H1 (cell line): ENCODE measurements around the gene ARHGAP10. TPM values are rescaled to one million over a fixed set of nuclear protein-coding genes. Genes with fewer than 3 reads are reported as not detected.

Experiments
- CTCF ChIA-PET: fragments of 300-600 bp; sonication (Branson Sonifier 250); formaldehyde crosslinking; loops from one replicate; lab custom pipeline; 2021; ENCODE audit not compliant: partially characterized antibody; lab: Charles Lee
- POLR2A ChIA-PET: fragments of 300-600 bp; sonication (Branson Sonifier 250); formaldehyde crosslinking; loops from one replicate; lab custom pipeline; 2021; ENCODE audit warnings: inconsistent platforms; ENCODE audit not compliant: partially characterized antibody; lab: Charles Lee
- DNase-seq, 2 experiments: peaks; one replicate each; pipeline versions ENCODE4 v3.0.0 to v3.0.0-alpha.2; 2010 to 2022; ENCODE audit warnings: low spot score in 2 of 2, low read depth in 1 of 2, mixed read lengths in 1 of 2
- FAIRE-seq: peaks from 2 replicates; lab custom pipeline; 2011; peaks lifted over from hg19 to GRCh38; lab: Jason Lieb, UNC
- H2AFZ ChIP-seq: 2 replicates; pipeline ENCODE4 v1.8.1; 2012; ENCODE audit warnings: low read length, inconsistent platforms
- H2AK5ac ChIP-seq: 2 replicates; pipeline ENCODE4 v1.6.1; 2013; ENCODE audit warnings: low read depth, low read length
- H2BK120ac ChIP-seq: replicated peaks from 2 replicates; pipeline ENCODE3; 2013; ENCODE audit warnings: low read depth, low read length, inconsistent platforms
- H2BK12ac ChIP-seq: 2 replicates; pipeline ENCODE4 v1.6.1; 2013; ENCODE audit warnings: low read depth, low read length
- H2BK15ac ChIP-seq: 2 replicates; pipeline ENCODE4 v1.6.1; 2013; ENCODE audit warnings: low read length
- H2BK20ac ChIP-seq: 2 replicates; pipeline ENCODE4 v1.6.1; 2013; ENCODE audit warnings: low read length
- H2BK5ac ChIP-seq: 2 replicates; pipeline ENCODE4 v1.6.1; 2013; ENCODE audit warnings: low read depth, low read length
- H3K14ac ChIP-seq: 2 replicates; pipeline ENCODE4 v1.6.1; 2013; ENCODE audit warnings: inconsistent platforms; ENCODE audit not compliant: insufficient read length
- H3K18ac ChIP-seq: 2 replicates; pipeline ENCODE4 v1.6.1; 2013; ENCODE audit warnings: low read length; ENCODE audit errors: extremely low read depth
- H3K23ac ChIP-seq: 2 replicates; pipeline ENCODE4 v1.6.1; 2013; ENCODE audit warnings: inconsistent platforms; ENCODE audit not compliant: insufficient read length
- H3K23me2 ChIP-seq: 2 replicates; pipeline ENCODE4 v1.6.1; 2013; ENCODE audit warnings: low read depth, low read length
- H3K27ac ChIP-seq: 2 replicates; pipeline ENCODE4 v1.6.1; 2011; ENCODE audit warnings: low read depth, low read length, inconsistent platforms
- H3K27me3 ChIP-seq, 4 experiments: replicated peaks in 1 of 4; 1 replicate in 1 of 4; 2 replicates in 3 of 4; pipeline versions ENCODE4 v1.6.1 to v1.8.1; 2011 to 2013; ENCODE audit warnings: low read length in 3 of 4, mild to moderate bottlenecking in 3 of 4, inconsistent platforms in 2 of 4, mixed read lengths in 2 of 4, moderate library complexity in 1 of 4; ENCODE audit not compliant: control insufficient read depth in 3 of 4, insufficient read depth in 3 of 4; ENCODE audit errors: extremely low read depth in 1 of 4
- H3K36me3 ChIP-seq, 4 experiments: 2 replicates each; pipeline versions ENCODE4 v1.6.1 to v1.8.1; 2011 to 2013; ENCODE audit warnings: mild to moderate bottlenecking in 4 of 4, low read length in 3 of 4, moderate library complexity in 2 of 4, control low read depth in 1 of 4, inconsistent platforms in 1 of 4; ENCODE audit not compliant: insufficient read depth in 4 of 4, control insufficient read depth in 2 of 4
- H3K4ac ChIP-seq: replicated peaks from 2 replicates; pipeline ENCODE3; 2013; ENCODE audit warnings: low read length, low read depth, mixed read lengths, inconsistent platforms; ENCODE audit not compliant: insufficient read length
- H3K4me1 ChIP-seq, 4 experiments: replicated peaks in 1 of 4; 1 replicate in 1 of 4; 2 replicates in 3 of 4; pipeline versions ENCODE4 v1.6.1 to v1.8.1; 2011 to 2013; ENCODE audit warnings: low read length in 3 of 4, inconsistent platforms in 2 of 4, mixed read lengths in 1 of 4; ENCODE audit not compliant: insufficient read depth in 4 of 4, control insufficient read depth in 3 of 4
- H3K4me2 ChIP-seq, 2 experiments: 2 replicates each; pipeline versions ENCODE4 v1.6.1 to v1.8.1; 2011 to 2013; ENCODE audit warnings: low read depth in 2 of 2, low read length in 2 of 2, control low read depth in 1 of 2, inconsistent platforms in 1 of 2, mild to moderate bottlenecking in 1 of 2; ENCODE audit not compliant: insufficient read depth in 1 of 2
- H3K4me3 ChIP-seq, 4 experiments: fragments of 200-600, 300-600 bp in 1 of 4; sonication (generic), shearing (Covaris generic), sonication (Bioruptor Twin) in 1 of 4; 2 replicates each; pipeline versions ENCODE4 v1.5.1 to v1.8.1; 2011 to 2016; ENCODE audit warnings: low read length in 4 of 4, low read depth in 3 of 4, control low read depth in 2 of 4, inconsistent platforms in 2 of 4, mild to moderate bottlenecking in 2 of 4, mixed read lengths in 1 of 4, moderate library complexity in 1 of 4; ENCODE audit not compliant: insufficient read depth in 2 of 4; ENCODE audit errors: extremely low read depth in 1 of 4
- H3K56ac ChIP-seq: replicated peaks from 2 replicates; pipeline ENCODE3; 2013; ENCODE audit warnings: low read depth, mild to moderate bottlenecking, mixed read lengths, low read length, inconsistent platforms; ENCODE audit not compliant: insufficient read length
- H3K79me1 ChIP-seq: 2 replicates; pipeline ENCODE4 v1.6.1; 2013; ENCODE audit warnings: low read depth, low read length, control low read depth
- H3K79me2 ChIP-seq, 2 experiments: 2 replicates each; pipeline versions ENCODE4 v1.6.1 to v1.8.1; 2012 to 2013; ENCODE audit warnings: low read length in 2 of 2, mild to moderate bottlenecking in 2 of 2, inconsistent platforms in 1 of 2; ENCODE audit not compliant: insufficient read depth in 2 of 2, control insufficient read depth in 1 of 2
- H3K9ac ChIP-seq, 4 experiments: replicated peaks in 1 of 4; 1 replicate in 1 of 4; 2 replicates in 3 of 4; pipeline versions ENCODE4 v1.6.1 to v1.8.1; 2011 to 2013; ENCODE audit warnings: low read depth in 3 of 4, low read length in 3 of 4, control low read depth in 2 of 4, mild to moderate bottlenecking in 2 of 4, moderate library complexity in 2 of 4, inconsistent platforms in 1 of 4; ENCODE audit errors: extremely low read depth in 1 of 4
- H3K9me3 ChIP-seq, 2 experiments: 2 replicates each; pipeline versions ENCODE4 v1.6.1 to v1.8.1; 2012 to 2013; ENCODE audit warnings: mild to moderate bottlenecking in 2 of 2, moderate library complexity in 2 of 2, control low read depth in 1 of 2, inconsistent platforms in 1 of 2, low read depth in 1 of 2, low read length in 1 of 2, mixed read lengths in 1 of 2; ENCODE audit not compliant: insufficient read depth in 2 of 2
- H4K20me1 ChIP-seq, 2 experiments: replicated peaks in 1 of 2; 2 replicates each; pipeline versions ENCODE3 to v1.8.1; 2011 to 2013; ENCODE audit warnings: inconsistent platforms in 2 of 2, low read length in 2 of 2, mild to moderate bottlenecking in 1 of 2; ENCODE audit not compliant: insufficient read depth in 2 of 2, control insufficient read depth in 1 of 2
- H4K5ac ChIP-seq: 2 replicates; pipeline ENCODE4 v1.6.1; 2013; ENCODE audit warnings: low read length, low read depth, mixed read lengths, inconsistent platforms; ENCODE audit not compliant: insufficient read length
- H4K8ac ChIP-seq: 2 replicates; pipeline ENCODE4 v1.8.0; 2013; ENCODE audit warnings: mild to moderate bottlenecking, moderate library complexity, low read length, inconsistent platforms; ENCODE audit not compliant: insufficient read depth; ENCODE audit errors: extremely low read depth
- H4K91ac ChIP-seq: replicated peaks from 2 replicates; pipeline ENCODE3; 2013; ENCODE audit warnings: low read length, mixed read lengths, inconsistent platforms; ENCODE audit not compliant: insufficient read length
- CHD2 ChIP-seq: IDR thresholded peaks from 2 replicates; pipeline ENCODE4 v1.6.1; 2012; ENCODE audit warnings: low read length, improper control_type of control experiment
- CTBP2 ChIP-seq: IDR thresholded peaks from 2 replicates; pipeline ENCODE4 v1.7.0; 2011; ENCODE audit warnings: borderline replicate concordance, mild to moderate bottlenecking, moderate library complexity, mixed read lengths, low read length; ENCODE audit not compliant: insufficient read depth, insufficient read length
- EZH2 ChIP-seq: fragments of 200-600 bp; sonication (generic); IDR thresholded peaks from 2 replicates; pipeline ENCODE4 v1.7.1; 2012; ENCODE audit warnings: low read depth, mild to moderate bottlenecking, moderate library complexity, low read length, inconsistent platforms; ENCODE audit not compliant: severe bottlenecking
- HDAC6 ChIP-seq: IDR thresholded peaks from one replicate; pipeline ENCODE4 v1.7.1; 2012; ENCODE audit warnings: low read depth, mild to moderate bottlenecking, inconsistent platforms, low read length, moderate library complexity
- JUN ChIP-seq: IDR thresholded peaks from 2 replicates; pipeline ENCODE4 v1.6.1; 2011; ENCODE audit warnings: low read depth, mild to moderate bottlenecking, improper control_type of control experiment, low read length
- RBBP5 ChIP-seq: IDR thresholded peaks from 2 replicates; pipeline ENCODE4 v1.7.1; 2012; ENCODE audit warnings: low read depth, mild to moderate bottlenecking, inconsistent platforms, low read length, moderate library complexity, borderline replicate concordance
- SAP30 ChIP-seq: fragments of 300-600 bp; sonication (generic); IDR thresholded peaks from 2 replicates; pipeline ENCODE4 v1.7.1; 2012; ENCODE audit warnings: low read length, moderate library complexity, mild to moderate bottlenecking, inconsistent platforms; ENCODE audit not compliant: insufficient read depth, insufficient replicate concordance
- SP4 ChIP-seq: IDR thresholded peaks from 2 replicates; pipeline ENCODE4 v1.6.1; 2012; ENCODE audit warnings: low read length, inconsistent platforms
- ZNF274 ChIP-seq: IDR thresholded peaks from 2 replicates; pipeline ENCODE4 v1.7.0; 2012; ENCODE audit warnings: low read length, borderline replicate concordance; ENCODE audit errors: extremely low read depth
- WGBS, 2 experiments: shearing (Covaris generic) in 1 of 2; methylation state at CpG; one replicate each; pipeline versions ENCODE4 v1.1.6 to v1.1.7; 2013 to 2015; ENCODE audit warnings: low lambda C conversion rate in 2 of 2, mixed read lengths in 2 of 2, inconsistent platforms in 1 of 2, low coverage in 1 of 2, missing lambda C conversion rate in 1 of 2; ENCODE audit not compliant: insufficient replicate concordance in 2 of 2, insufficient coverage in 1 of 2, insufficient read length in 1 of 2; ENCODE audit errors: extremely low coverage in 1 of 2, missing lambda C conversion rate in 1 of 2; 5-methylcytosine and 5-hydroxymethylcytosine counted together
- polyA plus RNA-seq, 7 experiments: library from polyadenylated mRNA; depleted of rRNA in 3 of 7; stranded (reverse) in 5 of 7; unstranded in 2 of 7; fragments of >200 nt in 5 of 7; fragments of 200-250 nt in 2 of 7; gene quantifications; 1 replicate in 5 of 7; 2 replicates in 1 of 7; 4 replicates in 1 of 7; pipeline versions ENCODE4 v1.2.1 to v1.2.3, GENCODE V29; 2011 to 2013; ENCODE audit warnings: missing spikeins in 2 of 7, mixed read lengths in 2 of 7
- total RNA-seq: library from RNA; stranded (reverse); fragmentation: NEBNext Ultra II Directional; extraction: Animal tissue kit (Norgen Biotek cat#: 25700); gene quantifications from 2 replicates; pipeline ENCODE4 v1.2.1, GENCODE V29; 2021
- TF ChIP-seq, protein P1 (sequence below): IDR thresholded peaks from 2 replicates; pipeline ENCODE4 v1.6.1; 2011; ENCODE audit warnings: low read length, improper control_type of control experiment

ARHGAP10 gene
- total and polyA plus RNA-seq, 2 of the 8 experiments (the other 6 are each of a cell fraction or from before 2014, with no cell fraction given): 3.7 to 6.1 TPM

DNA sequence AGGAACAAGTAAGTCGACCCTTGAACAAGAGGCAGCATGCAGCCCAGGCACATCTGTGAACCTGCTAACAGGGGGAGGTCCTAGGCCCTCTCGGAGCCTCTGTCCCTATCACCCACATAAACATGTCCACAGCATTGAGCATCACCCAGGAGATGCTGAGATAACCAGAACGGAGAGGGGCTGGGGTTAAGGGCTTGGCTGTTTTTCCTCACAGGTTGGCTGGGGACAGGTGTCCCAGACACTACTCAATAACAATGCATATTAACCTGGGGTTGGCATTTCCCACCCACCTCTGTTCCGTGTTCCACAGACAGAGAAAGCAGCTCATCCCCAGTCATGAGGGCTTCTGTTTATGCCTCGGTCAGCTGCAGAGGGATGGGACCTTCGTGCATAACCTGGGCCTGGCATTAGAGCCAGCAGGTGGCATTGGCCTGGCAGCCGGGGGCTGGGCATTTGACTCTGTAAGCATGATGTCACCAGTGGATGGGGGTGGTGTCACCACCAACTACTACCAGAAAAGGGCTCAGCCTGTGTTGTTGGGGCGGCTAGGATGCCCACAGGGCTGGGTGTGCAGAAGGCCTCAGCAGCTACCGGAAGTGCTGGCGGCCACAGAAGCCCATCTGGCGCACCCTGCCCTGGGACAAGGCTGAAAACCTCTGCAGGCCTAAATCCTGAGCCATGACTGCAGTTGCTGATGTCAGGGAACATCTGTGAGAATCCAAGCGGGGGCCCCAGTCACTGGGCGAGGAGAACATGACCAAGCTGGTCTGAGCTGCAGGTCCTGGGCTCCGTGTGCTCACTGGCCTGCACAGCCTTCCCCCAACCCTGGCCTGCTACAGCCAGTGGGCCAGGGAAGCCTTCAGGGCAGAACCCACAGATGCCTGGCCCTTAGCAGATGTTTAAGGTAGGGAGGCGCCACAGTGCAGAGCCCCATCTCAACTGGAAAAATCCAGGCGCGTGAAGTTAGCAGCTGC, 358.9 kb downstream of the ARHGAP10 start:
- no peak overlapping the region for H3K27ac ChIP-seq
- H3K9ac ChIP-seq: no peak overlapping the region
- H3K56ac ChIP-seq: no peak overlapping the region
- POLR2A ChIA-PET: no interaction called here
- no peaks in the 10 kb centered on the region for H3K36me3 ChIP-seq
- no peak overlapping the region for H2AFZ ChIP-seq
- H3K23ac ChIP-seq: no peak overlapping the region
- H2BK15ac ChIP-seq: no peak overlapping the region
- no peaks in the 10 kb centered on the region for H4K20me1 ChIP-seq
- no peak overlapping the region for H3K4ac ChIP-seq
- no peaks in the 10 kb centered on the region; a peak in 1 of 7 replicates for H3K4me1 ChIP-seq
- no peak overlapping the region for H2BK20ac ChIP-seq
- no peaks in the 10 kb centered on the region for H3K23me2 ChIP-seq
- H3K79me2 ChIP-seq: no peaks in the 10 kb centered on the region
- 94% methylated on average over 17 of the region's 17 CpGs; no CpG with 5 or more reads in 1 of the 2 experiments for WGBS, 2 experiments
- no peak overlapping the region for H4K91ac ChIP-seq
- no peak overlapping the region for H3K18ac ChIP-seq
- no peak overlapping the region for H2AK5ac ChIP-seq
- FAIRE-seq (no peak), DNase-seq (no peak)
- no peak overlapping the region for H3K14ac ChIP-seq
- H4K8ac ChIP-seq: peak overlapping the region; percentile 68; the same call in 1 of the 2 replicates
- H3K4me3 ChIP-seq: no peak overlapping the region
- no peak overlapping the region for H2BK120ac ChIP-seq
- no peaks in the 10 kb centered on the region for H3K79me1 ChIP-seq
- no peaks in the 10 kb centered on the region for H3K9me3 ChIP-seq
- H2BK5ac ChIP-seq: peak overlapping the region; percentile 39; the same call in 1 of the 2 replicates
- H2BK12ac ChIP-seq: no peak overlapping the region
- H3K27me3 ChIP-seq: no peaks in the 10 kb centered on the region
- no peak overlapping the region for H4K5ac ChIP-seq
- H3K4me2 ChIP-seq: no peak overlapping the region
- CTCF ChIA-PET: interaction anchor here (1.4 kb wide), 1 partner anchor 10 kb away, joined by 3 read pairs; no protein-coding TSS in a partner anchor
- TF ChIP-seq SP4 (no peak), CHD2 (no peak), HDAC6 (no peak), EZH2 (no peak), CTBP2 (no peak), SAP30 (no peak), RBBP5 (no peak), JUN (no peak), ZNF274 (no peak)
- TF ChIP-seq, protein P1, sequence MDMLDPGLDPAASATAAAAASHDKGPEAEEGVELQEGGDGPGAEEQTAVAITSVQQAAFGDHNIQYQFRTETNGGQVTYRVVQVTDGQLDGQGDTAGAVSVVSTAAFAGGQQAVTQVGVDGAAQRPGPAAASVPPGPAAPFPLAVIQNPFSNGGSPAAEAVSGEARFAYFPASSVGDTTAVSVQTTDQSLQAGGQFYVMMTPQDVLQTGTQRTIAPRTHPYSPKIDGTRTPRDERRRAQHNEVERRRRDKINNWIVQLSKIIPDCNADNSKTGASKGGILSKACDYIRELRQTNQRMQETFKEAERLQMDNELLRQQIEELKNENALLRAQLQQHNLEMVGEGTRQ: no peak
